PC-9 (cell line): Measurements from ENCODE around the gene ERVK3-1.

ENCODE experiments used
- EZH2 ChIP-seq: fragments of 200-600 bp; sonication (generic); IDR thresholded peaks from 2 replicates; pipeline ENCODE4 v1.8.0; 2017; ENCODE audit warnings: antibody characterized with exemption, low read depth
- TF ChIP-seq, protein P1 (sequence below): fragments of 200-600 bp; sonication (generic); conservative IDR thresholded peaks from 2 replicates; pipeline ENCODE4 v1.6.1; 2017; ENCODE audit warnings: mixed run types, antibody characterized with exemption, mild to moderate bottlenecking, moderate library complexity

DNA sequence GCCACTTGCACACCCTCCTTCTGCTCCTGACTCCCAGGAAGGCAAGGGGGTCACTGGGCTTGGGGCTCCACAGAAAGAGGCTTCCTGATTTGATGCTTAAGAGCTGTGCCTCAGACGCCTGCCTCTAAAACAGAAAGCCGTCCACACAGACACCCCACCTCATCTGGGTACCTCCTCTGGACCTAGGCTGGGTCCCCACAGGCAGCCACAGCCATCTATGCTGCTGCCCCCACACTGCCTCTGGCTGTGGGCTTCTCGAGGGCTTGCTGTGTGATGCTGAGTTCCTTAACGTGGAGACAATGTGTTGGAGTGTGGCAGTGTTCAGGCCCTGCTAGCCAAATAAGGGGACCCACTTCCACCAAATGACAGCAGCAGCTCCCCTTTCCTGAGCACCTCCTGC, 13.1 kb downstream of the ERVK3-1 start:
- TF ChIP-seq, protein P1, sequence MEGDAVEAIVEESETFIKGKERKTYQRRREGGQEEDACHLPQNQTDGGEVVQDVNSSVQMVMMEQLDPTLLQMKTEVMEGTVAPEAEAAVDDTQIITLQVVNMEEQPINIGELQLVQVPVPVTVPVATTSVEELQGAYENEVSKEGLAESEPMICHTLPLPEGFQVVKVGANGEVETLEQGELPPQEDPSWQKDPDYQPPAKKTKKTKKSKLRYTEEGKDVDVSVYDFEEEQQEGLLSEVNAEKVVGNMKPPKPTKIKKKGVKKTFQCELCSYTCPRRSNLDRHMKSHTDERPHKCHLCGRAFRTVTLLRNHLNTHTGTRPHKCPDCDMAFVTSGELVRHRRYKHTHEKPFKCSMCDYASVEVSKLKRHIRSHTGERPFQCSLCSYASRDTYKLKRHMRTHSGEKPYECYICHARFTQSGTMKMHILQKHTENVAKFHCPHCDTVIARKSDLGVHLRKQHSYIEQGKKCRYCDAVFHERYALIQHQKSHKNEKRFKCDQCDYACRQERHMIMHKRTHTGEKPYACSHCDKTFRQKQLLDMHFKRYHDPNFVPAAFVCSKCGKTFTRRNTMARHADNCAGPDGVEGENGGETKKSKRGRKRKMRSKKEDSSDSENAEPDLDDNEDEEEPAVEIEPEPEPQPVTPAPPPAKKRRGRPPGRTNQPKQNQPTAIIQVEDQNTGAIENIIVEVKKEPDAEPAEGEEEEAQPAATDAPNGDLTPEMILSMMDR = no peak
- no peak for TF ChIP-seq EZH2
